Neutrophil (primary cell): ENCODE measurements around the gene PIEZO1.

Experiments
- H3K27ac ChIP-seq: fragments of 200-600 bp; sonication (generic); 2 replicates; pipeline ENCODE4 v1.5.1; 2016; ENCODE audit warnings: mild to moderate bottlenecking, moderate library complexity
- H3K27me3 ChIP-seq: fragments of 200-600 bp; sonication (generic); 2 replicates; pipeline ENCODE4 v1.6.0; 2016; ENCODE audit warnings: mild to moderate bottlenecking
- H3K36me3 ChIP-seq: fragments of 200-600 bp; sonication (generic); 2 replicates; pipeline ENCODE4 v1.5.1; 2017
- H3K4me1 ChIP-seq, 2 experiments: fragments of 200-600 bp in 1 of 2; sonication (generic) in 1 of 2; 1 replicate in 1 of 2; 2 replicates in 1 of 2; pipeline versions ENCODE4 v1.5.1 to v1.6.1; 2013 to 2016; ENCODE audit warnings: low read depth in 1 of 2, low read length in 1 of 2, mild to moderate bottlenecking in 1 of 2, moderate library complexity in 1 of 2; ENCODE audit not compliant: control insufficient read depth in 1 of 2, insufficient read depth in 1 of 2
- H3K4me3 ChIP-seq, 2 experiments: fragments of 200-600 bp in 1 of 2; sonication (generic) in 1 of 2; 1 replicate in 1 of 2; 2 replicates in 1 of 2; pipeline ENCODE4 v1.5.1; 2013 to 2016; ENCODE audit warnings: low read depth in 1 of 2, low read length in 1 of 2, mild to moderate bottlenecking in 1 of 2, moderate library complexity in 1 of 2
- H3K9me3 ChIP-seq: fragments of 200-600 bp; sonication (generic); 2 replicates; pipeline ENCODE4 v1.5.1; 2016
- TF ChIP-seq, protein P1 (sequence below): fragments of 200-600 bp; sonication (generic); IDR thresholded peaks from 2 replicates; pipeline ENCODE4 v1.5.1; 2016; ENCODE audit warnings: antibody characterized with exemption

PIEZO1 gene

DNA sequence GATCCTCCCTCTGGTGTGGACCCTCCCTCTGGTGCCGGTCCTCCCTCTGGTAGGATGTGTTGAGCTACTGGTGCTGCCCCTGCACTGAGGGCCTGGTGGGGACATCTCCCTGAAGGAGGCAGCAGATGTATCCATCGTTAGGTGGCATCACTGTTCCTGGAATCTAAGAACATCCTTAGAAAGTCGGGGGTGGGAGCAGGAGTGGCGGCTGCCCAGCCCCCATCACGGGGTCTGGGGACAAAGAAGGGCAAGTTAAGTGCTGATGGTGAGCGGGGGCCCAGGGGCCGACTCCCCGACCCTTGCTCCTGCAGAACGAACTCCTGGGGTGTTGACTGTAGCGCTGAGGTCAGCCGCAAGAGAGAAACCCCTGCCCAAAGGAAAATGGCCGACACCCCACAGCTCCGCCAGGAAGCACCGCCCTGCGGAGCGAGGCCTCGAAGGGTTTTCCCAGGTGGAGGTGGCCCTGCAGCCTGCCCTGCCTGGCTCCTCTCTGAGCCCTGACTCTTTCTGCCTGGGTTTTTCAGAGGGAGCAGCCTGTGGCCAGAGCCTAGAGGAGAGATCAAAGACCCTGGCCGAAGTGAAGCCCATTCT, 73.2 kb downstream of the PIEZO1 start:
- peaks cover 30% of the 10 kb centered on the region for H3K36me3 ChIP-seq
- H3K4me1 ChIP-seq, result peaks cover 5 to 6% of the 10 kb centered on the region in 2 experiments
- TF ChIP-seq, protein P1, sequence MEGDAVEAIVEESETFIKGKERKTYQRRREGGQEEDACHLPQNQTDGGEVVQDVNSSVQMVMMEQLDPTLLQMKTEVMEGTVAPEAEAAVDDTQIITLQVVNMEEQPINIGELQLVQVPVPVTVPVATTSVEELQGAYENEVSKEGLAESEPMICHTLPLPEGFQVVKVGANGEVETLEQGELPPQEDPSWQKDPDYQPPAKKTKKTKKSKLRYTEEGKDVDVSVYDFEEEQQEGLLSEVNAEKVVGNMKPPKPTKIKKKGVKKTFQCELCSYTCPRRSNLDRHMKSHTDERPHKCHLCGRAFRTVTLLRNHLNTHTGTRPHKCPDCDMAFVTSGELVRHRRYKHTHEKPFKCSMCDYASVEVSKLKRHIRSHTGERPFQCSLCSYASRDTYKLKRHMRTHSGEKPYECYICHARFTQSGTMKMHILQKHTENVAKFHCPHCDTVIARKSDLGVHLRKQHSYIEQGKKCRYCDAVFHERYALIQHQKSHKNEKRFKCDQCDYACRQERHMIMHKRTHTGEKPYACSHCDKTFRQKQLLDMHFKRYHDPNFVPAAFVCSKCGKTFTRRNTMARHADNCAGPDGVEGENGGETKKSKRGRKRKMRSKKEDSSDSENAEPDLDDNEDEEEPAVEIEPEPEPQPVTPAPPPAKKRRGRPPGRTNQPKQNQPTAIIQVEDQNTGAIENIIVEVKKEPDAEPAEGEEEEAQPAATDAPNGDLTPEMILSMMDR, result no peak
- H3K4me3 ChIP-seq, result no peak overlapping the region
- no peak overlapping the region for H3K27ac ChIP-seq
- H3K9me3 ChIP-seq, result no peaks in the 10 kb centered on the region
- H3K27me3 ChIP-seq, result no peaks in the 10 kb centered on the region

DNA sequence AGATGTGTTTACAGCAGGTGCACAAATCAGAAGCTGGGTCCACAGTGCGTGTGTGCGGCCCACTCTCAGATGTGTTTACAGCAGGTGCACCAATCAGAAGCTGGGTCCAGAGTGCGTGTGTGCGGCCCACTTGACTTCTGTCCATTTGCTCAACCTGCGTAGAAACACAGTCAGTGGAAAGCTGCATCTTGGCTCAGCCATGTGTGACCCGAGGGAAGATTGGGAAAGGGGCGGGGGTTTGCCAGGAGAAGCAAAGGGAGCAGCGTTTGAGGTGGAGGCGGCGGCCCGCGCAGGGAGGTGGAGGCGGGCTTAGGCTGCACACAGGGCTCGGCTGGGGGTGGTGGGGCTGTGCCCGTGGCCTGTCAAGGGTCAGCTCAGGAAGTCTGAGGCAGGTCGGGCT, 74.5 kb downstream of the PIEZO1 start:
- TF ChIP-seq, protein P1, result no peak
- Histone ChIP-seq H3K9me3 (no peaks in the 10 kb centered on the region), H3K4me1 (peaks cover 10% of the 10 kb centered on the region in 2 experiments), H3K27ac (no peak overlapping the region), H3K4me3 (no peak overlapping the region), H3K27me3 (no peaks in the 10 kb centered on the region), H3K36me3 (peaks cover 17% of the 10 kb centered on the region)

DNA sequence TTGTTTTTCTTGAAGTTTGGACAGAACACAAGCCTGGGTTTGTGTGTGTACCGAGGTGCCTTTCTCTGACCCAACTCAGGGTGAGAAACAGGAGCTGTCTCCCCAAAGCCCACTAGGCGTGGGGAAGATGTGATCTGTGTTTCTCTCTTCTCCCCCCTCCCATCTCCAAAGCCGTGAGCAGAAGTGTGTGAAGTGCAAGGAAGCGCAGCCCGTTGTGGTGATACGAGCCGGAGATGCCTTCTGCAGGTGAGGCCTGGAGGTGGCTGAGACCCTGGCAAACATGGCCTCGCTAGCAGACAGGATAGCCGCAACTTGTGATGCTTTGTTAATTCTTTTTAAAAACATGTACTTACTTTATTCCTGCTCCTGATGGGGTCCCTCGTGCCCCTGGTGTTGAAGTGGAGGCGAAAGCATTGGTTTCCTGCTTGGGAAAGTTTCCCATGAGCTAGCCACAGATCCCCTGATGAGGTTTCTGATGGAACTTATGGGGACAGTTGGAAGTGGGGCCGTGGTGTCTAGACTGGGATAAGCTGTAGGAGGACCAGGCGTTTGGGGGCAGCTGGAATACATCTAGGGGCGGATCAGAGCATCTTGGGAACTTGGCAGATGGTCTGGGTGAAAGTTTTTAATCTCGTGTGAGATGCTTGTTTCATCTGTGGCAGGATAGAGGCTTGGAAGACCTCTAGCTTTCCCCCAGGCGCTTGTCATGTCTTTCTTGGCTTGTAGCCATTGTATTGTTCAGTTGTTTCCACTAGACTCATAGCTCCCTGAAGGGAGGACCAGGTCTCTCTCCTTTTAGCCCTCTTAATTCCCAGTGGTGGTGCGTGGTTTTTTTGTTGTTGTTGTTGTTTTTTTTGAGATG, 77.8 kb downstream of the PIEZO1 start:
- Histone ChIP-seq H3K27ac (peak overlapping the region; percentile 100), H3K27me3 (no peaks in the 10 kb centered on the region), H3K4me1 (peaks cover 42 to 43% of the 10 kb centered on the region in 2 experiments), H3K9me3 (no peaks in the 10 kb centered on the region), H3K4me3 (peak overlapping the region; percentile 91 to 99), H3K36me3 (peaks cover 7% of the 10 kb centered on the region)
- TF ChIP-seq, protein P1, result no peak

DNA sequence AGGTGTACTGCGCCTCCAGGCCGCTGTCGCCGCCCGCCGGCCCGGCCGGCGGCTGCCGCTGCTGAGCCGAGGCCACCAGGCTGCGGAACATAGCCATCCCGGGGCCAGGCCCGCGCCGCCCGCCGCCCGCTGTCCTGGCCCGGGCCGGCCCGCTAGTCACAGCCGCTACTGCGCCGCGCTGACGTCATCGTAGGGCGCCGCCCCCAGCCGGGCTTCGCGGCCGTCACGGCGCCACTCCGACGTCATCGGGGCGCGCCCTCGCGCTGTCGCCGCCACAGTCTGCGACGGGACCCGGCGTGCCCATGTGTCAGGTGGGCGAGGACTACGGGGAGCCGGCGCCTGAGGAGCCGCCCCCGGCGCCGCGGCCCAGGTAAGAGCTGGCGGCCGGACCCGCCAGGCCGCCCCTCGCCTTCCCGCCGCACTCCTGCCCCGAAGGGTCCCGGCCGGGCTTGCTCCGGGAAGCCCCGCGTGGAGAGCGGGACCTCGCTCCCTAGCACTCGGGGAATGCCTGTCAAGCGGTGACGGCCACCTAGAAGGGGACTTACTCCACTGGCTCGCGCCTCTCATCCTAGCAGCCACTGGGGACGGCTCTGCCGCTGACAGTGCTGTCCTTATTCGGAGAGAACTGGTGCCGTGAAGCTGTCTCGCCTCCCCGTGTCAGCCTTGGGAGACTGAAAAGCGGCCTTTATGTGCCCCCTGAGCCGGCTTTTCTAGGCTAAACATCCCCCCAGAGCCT, 78.6 kb downstream of the PIEZO1 start, which contains the start of the genes CTU2 and RNF166:
TSS of gene CTU2 (plus strand) at position 275 of the 736 bp plus-strand sequence. CDS start at position 303, 28 bp downstream.
TSS of gene RNF166 (minus strand) at position 180 of the 736 bp plus-strand sequence. CDS start at position 97, 83 bp downstream.
- TF ChIP-seq, protein P1, result peak; percentile 38

DNA sequence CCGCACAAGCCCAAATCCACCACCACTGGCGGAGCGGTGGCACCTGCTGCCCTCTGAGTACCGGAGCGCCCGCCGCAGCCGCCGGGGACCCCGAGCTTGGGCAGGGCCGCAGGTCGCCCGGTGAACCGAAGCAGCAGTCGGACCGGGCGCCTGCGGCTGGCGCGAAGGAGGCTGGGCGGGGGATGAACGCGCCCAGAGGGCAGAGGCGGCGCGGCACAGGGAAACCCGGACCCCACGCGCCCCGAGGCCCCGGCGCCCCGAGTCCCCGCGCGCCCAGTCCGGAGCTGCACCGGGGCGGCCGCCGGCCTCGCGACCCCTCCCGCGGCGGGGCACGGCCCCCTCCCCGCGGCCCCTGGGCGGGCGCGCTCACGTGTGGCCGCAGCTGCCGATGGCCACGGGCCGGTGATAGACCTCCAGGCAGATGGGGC, 79.2 kb downstream of the PIEZO1 start:
- peaks cover 54 to 55% of the 10 kb centered on the region in 2 experiments for H3K4me1 ChIP-seq

More for the DNA sequence above, 78.6 kb downstream of the PIEZO1 start, which contains the start of the genes CTU2 and RNF166:
- peak within 1 kb of the TSS; percentile 100 for H3K27ac ChIP-seq
- peaks cover 7% of the 10 kb centered on the region for H3K36me3 ChIP-seq
- no peaks in the 10 kb centered on the region for H3K9me3 ChIP-seq
- no peaks in the 10 kb centered on the region for H3K27me3 ChIP-seq
- peak within 1 kb of the TSS; percentile 91 to 99 for H3K4me3 ChIP-seq
- H3K4me1 ChIP-seq, result peaks cover 50 to 51% of the 10 kb centered on the region in 2 experiments

More for the DNA sequence above, 79.2 kb downstream of the PIEZO1 start:
- TF ChIP-seq, protein P1, result no peak
- H3K27me3 ChIP-seq, result no peaks in the 10 kb centered on the region
- H3K4me3 ChIP-seq, result peak overlapping the region; percentile 91 to 99
- H3K36me3 ChIP-seq, result peaks cover 7% of the 10 kb centered on the region
- H3K9me3 ChIP-seq, result no peaks in the 10 kb centered on the region
- H3K27ac ChIP-seq, result peak overlapping the region; percentile 100
